ENCODE data around the gene NEGR1. TPM values are rescaled to one million over a fixed set of nuclear protein-coding genes. Genes with fewer than 3 reads are reported as not detected.

Gene NEGR1
- total RNA-seq, 1 experiment from 2014 or later, result 4.1 TPM

DNA sequence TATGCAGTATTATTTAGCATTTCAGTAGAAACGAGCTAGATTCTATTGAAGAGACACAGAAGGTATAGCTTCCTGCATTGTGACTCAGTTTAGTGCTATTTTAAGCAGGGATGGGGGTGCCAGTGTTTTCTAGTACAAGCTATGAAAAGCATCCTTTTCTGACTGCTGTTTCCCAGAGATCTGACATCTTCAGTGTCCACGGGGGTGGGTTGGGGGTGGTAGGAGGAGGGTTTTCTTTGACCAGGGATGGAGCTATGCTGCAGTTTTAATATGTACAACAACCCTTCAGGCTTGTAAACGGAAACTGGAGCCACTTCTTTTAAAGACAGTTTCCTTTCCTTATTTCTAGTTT is 2.7 kb upstream of the NEGR1 start:
- Mint-ChIP-seq H3K9me3 (ENCODE audit: unreplicated experiment) (no peaks in the 10 kb centered on the region), H3K4me1 (ENCODE audit: insufficient read depth, unreplicated experiment) (peaks cover 13% of the 10 kb centered on the region), H3K27me3 (ENCODE audit: insufficient read depth, unreplicated experiment) (no peaks in the 10 kb centered on the region), H3K4me3 (ENCODE audit: unreplicated experiment) (no peak overlapping the region), H3K36me3 (ENCODE audit: insufficient read depth, unreplicated experiment) (no peaks in the 10 kb centered on the region), H3K27ac (ENCODE audit: low read depth, unreplicated experiment) (no peak overlapping the region)
- intact Hi-C loops (cut with micrococcal nuclease), result loop anchor here (2.0 to 10.0 kb wide), 4 partner anchors 120 to 338 kb away; no protein-coding TSS in a partner anchor
- no peak for DNase-seq (ENCODE audit: unreplicated experiment)
- no TSS peak for BruUV-seq (replicated peaks)
- POLR2A ChIA-PET, result interaction anchor here (0.6 to 2.0 kb wide), 8 partner anchors 9 to 1884 kb away, joined by 3 to 11 read pairs (median 4); no protein-coding TSS in a partner anchor
- CTCF ChIA-PET, result interaction anchor here (0.7 to 1.6 kb wide), 6 partner anchors 16 to 364 kb away, joined by 3 to 6 read pairs (median 3); no protein-coding TSS in a partner anchor
- TF ChIP-seq, protein P1, sequence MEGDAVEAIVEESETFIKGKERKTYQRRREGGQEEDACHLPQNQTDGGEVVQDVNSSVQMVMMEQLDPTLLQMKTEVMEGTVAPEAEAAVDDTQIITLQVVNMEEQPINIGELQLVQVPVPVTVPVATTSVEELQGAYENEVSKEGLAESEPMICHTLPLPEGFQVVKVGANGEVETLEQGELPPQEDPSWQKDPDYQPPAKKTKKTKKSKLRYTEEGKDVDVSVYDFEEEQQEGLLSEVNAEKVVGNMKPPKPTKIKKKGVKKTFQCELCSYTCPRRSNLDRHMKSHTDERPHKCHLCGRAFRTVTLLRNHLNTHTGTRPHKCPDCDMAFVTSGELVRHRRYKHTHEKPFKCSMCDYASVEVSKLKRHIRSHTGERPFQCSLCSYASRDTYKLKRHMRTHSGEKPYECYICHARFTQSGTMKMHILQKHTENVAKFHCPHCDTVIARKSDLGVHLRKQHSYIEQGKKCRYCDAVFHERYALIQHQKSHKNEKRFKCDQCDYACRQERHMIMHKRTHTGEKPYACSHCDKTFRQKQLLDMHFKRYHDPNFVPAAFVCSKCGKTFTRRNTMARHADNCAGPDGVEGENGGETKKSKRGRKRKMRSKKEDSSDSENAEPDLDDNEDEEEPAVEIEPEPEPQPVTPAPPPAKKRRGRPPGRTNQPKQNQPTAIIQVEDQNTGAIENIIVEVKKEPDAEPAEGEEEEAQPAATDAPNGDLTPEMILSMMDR (IDR thresholded peaks at IDR 0.05; ENCODE audit: unreplicated experiment), result no peak

DNA sequence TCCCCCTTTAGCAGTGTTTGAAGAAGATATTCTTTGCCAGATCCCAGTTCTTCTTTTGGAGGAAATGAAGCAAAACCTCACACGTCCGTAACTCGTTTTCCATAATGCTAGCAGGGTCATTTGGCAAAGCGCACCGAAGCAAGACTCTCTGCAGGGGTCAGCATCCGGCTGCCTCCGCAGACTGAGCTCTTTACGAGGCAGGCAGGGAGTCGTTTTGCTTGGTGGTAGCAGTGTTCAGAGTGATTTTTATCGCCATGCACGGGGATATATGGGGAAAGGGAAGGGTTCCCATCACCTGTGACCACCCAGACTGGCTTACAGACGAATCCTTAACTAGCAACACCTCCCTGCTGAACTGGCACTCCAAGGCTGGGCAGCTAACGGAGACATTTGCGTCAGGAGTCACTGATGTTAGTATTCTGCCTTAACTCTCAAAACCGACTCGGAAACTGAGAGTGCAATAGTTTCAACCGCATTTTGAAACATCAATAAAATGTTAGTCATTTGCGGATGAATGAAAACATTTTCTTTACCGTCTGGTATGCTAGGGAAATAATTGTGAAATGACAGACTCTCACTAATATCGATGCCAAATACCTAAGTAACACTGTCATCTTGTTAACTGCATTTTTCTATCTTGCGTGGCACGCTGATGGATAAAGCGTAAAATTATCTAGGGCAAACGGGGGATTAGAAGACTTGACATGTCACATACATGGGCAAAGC is 2.2 kb upstream of the NEGR1 start:
- Mint-ChIP-seq H3K27me3 (ENCODE audit: insufficient read depth, unreplicated experiment) (no peaks in the 10 kb centered on the region), H3K27ac (ENCODE audit: low read depth, unreplicated experiment) (no peak overlapping the region), H3K4me1 (ENCODE audit: insufficient read depth, unreplicated experiment) (peaks cover 13% of the 10 kb centered on the region), H3K9me3 (ENCODE audit: unreplicated experiment) (no peaks in the 10 kb centered on the region), H3K36me3 (ENCODE audit: insufficient read depth, unreplicated experiment) (no peaks in the 10 kb centered on the region), H3K4me3 (ENCODE audit: unreplicated experiment) (no peak overlapping the region)
- TF ChIP-seq, protein P1 (IDR thresholded peaks at IDR 0.05; ENCODE audit: unreplicated experiment), result peak; percentile 15
- CTCF ChIA-PET, result interaction anchor here (0.7 to 2.1 kb wide), 14 partner anchors 11 to 977 kb away, joined by 3 to 9 read pairs (median 3); no protein-coding TSS in a partner anchor
- BruUV-seq (replicated peaks), result TSS peak; percentile 80
- intact Hi-C loops (cut with micrococcal nuclease), result loop anchor here (1.0 to 10.0 kb wide), 7 partner anchors 73 to 816 kb away; no protein-coding TSS in a partner anchor
- peak; percentile 90 for DNase-seq (ENCODE audit: unreplicated experiment)
- POLR2A ChIA-PET, result interaction anchor here (0.6 to 2.0 kb wide), 18 partner anchors 10 to 1203 kb away, joined by 3 to 11 read pairs (median 3); partner anchors contain the start of gene ZRANB2

DNA sequence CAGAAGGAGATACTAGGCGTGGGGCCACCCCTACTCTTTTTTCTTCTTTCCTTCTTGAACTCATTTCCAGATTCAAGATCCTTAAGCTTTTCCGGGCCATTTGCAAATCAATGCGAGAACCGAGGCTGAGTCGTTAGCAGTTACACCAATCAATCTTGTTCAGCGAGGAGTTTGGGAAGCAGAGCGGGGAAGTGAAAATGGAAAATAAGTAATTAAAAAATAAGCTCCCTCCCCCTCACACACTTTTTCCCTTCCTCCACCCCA is 1.7 kb upstream of the NEGR1 start:
- intact Hi-C loops (cut with micrococcal nuclease), result loop anchor here (1.0 to 10.0 kb wide), 7 partner anchors 73 to 816 kb away; no protein-coding TSS in a partner anchor
- Mint-ChIP-seq H3K4me1 (ENCODE audit: insufficient read depth, unreplicated experiment) (peaks cover 13% of the 10 kb centered on the region), H3K36me3 (ENCODE audit: insufficient read depth, unreplicated experiment) (no peaks in the 10 kb centered on the region), H3K4me3 (ENCODE audit: unreplicated experiment) (no peak overlapping the region), H3K27me3 (ENCODE audit: insufficient read depth, unreplicated experiment) (no peaks in the 10 kb centered on the region), H3K9me3 (ENCODE audit: unreplicated experiment) (no peaks in the 10 kb centered on the region), H3K27ac (ENCODE audit: low read depth, unreplicated experiment) (no peak overlapping the region)
- no TSS peak for BruUV-seq (replicated peaks)
- POLR2A ChIA-PET, result interaction anchor here (0.6 to 2.0 kb wide), 15 partner anchors 8 to 1203 kb away, joined by 3 to 11 read pairs (median 3); partner anchors contain the start of gene ZRANB2
- TF ChIP-seq, protein P1 (IDR thresholded peaks at IDR 0.05; ENCODE audit: unreplicated experiment), result no peak
- CTCF ChIA-PET, result interaction anchor here (0.7 to 2.1 kb wide), 11 partner anchors 12 to 976 kb away, joined by 3 to 9 read pairs (median 3); no protein-coding TSS in a partner anchor
- peak; percentile 57 for DNase-seq (ENCODE audit: unreplicated experiment)

DNA sequence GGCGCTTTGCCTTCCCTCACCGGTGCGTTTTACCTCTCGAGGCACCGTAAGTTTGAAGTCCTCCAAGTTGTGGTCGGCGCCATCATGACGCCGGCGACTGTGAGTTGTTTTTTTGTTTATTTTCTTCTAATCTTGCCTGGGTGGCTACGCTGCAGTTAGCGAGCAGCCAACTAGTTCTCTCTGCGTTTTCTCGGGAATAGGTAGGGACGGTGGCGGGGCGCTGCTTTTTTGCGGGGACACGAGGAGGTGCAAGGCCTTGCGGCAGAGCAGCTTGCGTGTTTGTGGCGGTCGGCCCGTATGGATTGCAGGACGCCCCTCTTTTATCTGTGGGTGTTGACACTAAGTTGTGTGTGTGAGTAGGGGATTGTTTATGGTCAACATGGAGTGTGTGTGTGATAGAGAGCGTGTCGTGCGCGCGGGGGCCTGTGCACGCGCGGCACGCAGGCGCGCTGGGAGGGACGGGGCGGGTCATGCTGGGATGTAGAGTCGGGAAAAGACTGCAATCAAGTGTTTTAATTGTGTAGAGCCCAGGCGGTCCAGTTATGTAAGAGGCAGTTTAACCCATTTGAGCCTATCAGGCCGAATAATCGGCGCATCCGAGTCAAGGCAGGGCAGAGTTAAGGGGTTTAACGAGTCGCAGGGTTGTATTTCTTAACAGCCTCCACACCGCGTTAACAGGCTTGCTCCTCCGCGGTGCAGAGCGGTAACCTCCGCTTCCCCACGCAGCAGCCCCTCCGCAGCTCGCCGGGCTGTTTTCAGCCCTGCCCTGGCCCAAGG is 1.2 kb upstream of the NEGR1 start:
- peak; percentile 68 for DNase-seq (ENCODE audit: unreplicated experiment)
- CTCF ChIA-PET, result interaction anchor here (0.6 to 2.1 kb wide), 10 partner anchors 12 to 976 kb away, joined by 3 to 9 read pairs (median 4); no protein-coding TSS in a partner anchor
- Mint-ChIP-seq H3K27me3 (ENCODE audit: insufficient read depth, unreplicated experiment) (no peaks in the 10 kb centered on the region), H3K9me3 (ENCODE audit: unreplicated experiment) (no peaks in the 10 kb centered on the region), H3K4me3 (ENCODE audit: unreplicated experiment) (no peak overlapping the region), H3K4me1 (ENCODE audit: insufficient read depth, unreplicated experiment) (peaks cover 13% of the 10 kb centered on the region), H3K36me3 (ENCODE audit: insufficient read depth, unreplicated experiment) (no peaks in the 10 kb centered on the region), H3K27ac (ENCODE audit: low read depth, unreplicated experiment) (no peak overlapping the region)
- BruUV-seq (replicated peaks), result TSS peak; percentile 59
- POLR2A ChIA-PET, result interaction anchor here (0.6 to 2.0 kb wide), 14 partner anchors 8 to 1202 kb away, joined by 3 to 11 read pairs (median 3); partner anchors contain the start of gene ZRANB2
- TF ChIP-seq, protein P1 (IDR thresholded peaks at IDR 0.05; ENCODE audit: unreplicated experiment), result no peak
- intact Hi-C loops (cut with micrococcal nuclease), result loop anchor here (1.0 to 10.0 kb wide), 9 partner anchors 74 to 817 kb away; no protein-coding TSS in a partner anchor
